OCI-LY1 (cell line): ENCODE measurements around the gene EPM2A.

ENCODE experiments used
- H2AFZ ChIP-seq: fragments of 200-600 bp; sonication (generic), shearing (Covaris generic); 2 replicates; pipeline ENCODE4 v1.6.0; 2014; ENCODE audit warnings: antibody characterized with exemption, mild to moderate bottlenecking, low read length
- H3F3A ChIP-seq: fragments of 200-600 bp; sonication (generic), shearing (Covaris generic); 2 replicates; pipeline ENCODE4 v1.6.0; 2014; ENCODE audit warnings: mild to moderate bottlenecking, antibody characterized with exemption, low read length, moderate library complexity; ENCODE audit not compliant: insufficient read depth
- H3K27ac ChIP-seq: fragments of 200-600 bp; sonication (generic); 2 replicates; pipeline ENCODE4 v1.5.1; 2014; ENCODE audit warnings: low read length, mixed run types, mild to moderate bottlenecking, low read depth; ENCODE audit not compliant: poor library complexity, severe bottlenecking
- H3K27me3 ChIP-seq: fragments of 200-600 bp; sonication (generic); 2 replicates; pipeline ENCODE4 v1.6.0; 2014; ENCODE audit warnings: antibody characterized with exemption, mild to moderate bottlenecking, low read length, moderate library complexity; ENCODE audit not compliant: insufficient read depth
- H3K36me3 ChIP-seq: fragments of 200-600 bp; sonication (generic); 2 replicates; pipeline ENCODE4 v1.6.1; 2014; ENCODE audit warnings: mild to moderate bottlenecking, antibody characterized with exemption, low read length, moderate library complexity, mixed read lengths; ENCODE audit not compliant: insufficient read depth
- H3K4me1 ChIP-seq: fragments of 200-600 bp; sonication (generic); 2 replicates; pipeline ENCODE4 v1.5.1; 2014; ENCODE audit warnings: mild to moderate bottlenecking, low read length, moderate library complexity; ENCODE audit not compliant: insufficient read depth, severe bottlenecking
- H3K4me2 ChIP-seq: fragments of 200-600 bp; sonication (generic), shearing (Covaris generic); 2 replicates; pipeline ENCODE4 v1.6.1; 2014; ENCODE audit warnings: low read length
- H3K4me3 ChIP-seq: fragments of 200-600 bp; sonication (generic); 2 replicates; pipeline ENCODE4 v1.5.1; 2014; ENCODE audit warnings: low read length, low read depth, mild to moderate bottlenecking, mixed read lengths; ENCODE audit not compliant: poor library complexity, severe bottlenecking
- H3K79me2 ChIP-seq: fragments of 200-600 bp; shearing (Covaris generic); 2 replicates; pipeline ENCODE4 v1.6.1; 2016; ENCODE audit warnings: mixed run types, low read length, mixed read lengths; ENCODE audit not compliant: insufficient read depth
- H3K9ac ChIP-seq: fragments of 200-600 bp; sonication (generic), shearing (Covaris generic); 2 replicates; pipeline ENCODE4 v1.6.1; 2014; ENCODE audit warnings: mild to moderate bottlenecking, low read length, mixed read lengths
- H3K9me2 ChIP-seq: fragments of 200-600 bp; sonication (generic), shearing (Covaris generic); 2 replicates; pipeline ENCODE4 v1.6.1; 2014; ENCODE audit warnings: low read depth, mild to moderate bottlenecking, low read length, mixed read lengths
- H3K9me3 ChIP-seq: fragments of 200-600 bp; shearing (Covaris generic); 2 replicates; pipeline ENCODE4 v1.6.1; 2014; ENCODE audit warnings: low read length, mixed read lengths
- H4K20me1 ChIP-seq: fragments of 200-600 bp; sonication (generic), shearing (Covaris generic); 2 replicates; pipeline ENCODE4 v1.6.0; 2016; ENCODE audit warnings: mild to moderate bottlenecking, low read length; ENCODE audit not compliant: insufficient read depth
- CTCF ChIP-seq: fragments of 200-600 bp; sonication (generic), shearing (Covaris generic); IDR thresholded peaks from 2 replicates; pipeline ENCODE4 v1.5.1; 2017; ENCODE audit warnings: mild to moderate bottlenecking, antibody characterized with exemption, low read length, moderate library complexity, mixed read lengths
- EZH2 ChIP-seq: fragments of 200-600 bp; sonication (generic), shearing (Covaris generic); IDR thresholded peaks from 2 replicates; pipeline ENCODE4 v1.8.0; 2017; ENCODE audit warnings: borderline replicate concordance, mixed run types, mild to moderate bottlenecking, antibody characterized with exemption, low read length, moderate library complexity, mixed read lengths

EPM2A gene

GRCh38 chr6:145694083-145694737 is 41.1 kb downstream of the EPM2A start:
- no peaks in the 10 kb centered on the region for H3K79me2 ChIP-seq
- H3K9me2 ChIP-seq = no peaks in the 10 kb centered on the region

GRCh38 chr6:145690969-145691368 is 44.4 kb downstream of the EPM2A start:
- no peaks in the 10 kb centered on the region for H3K27me3 ChIP-seq
- no peak overlapping the region for H2AFZ ChIP-seq
- no peak for TF ChIP-seq CTCF
- no peak for TF ChIP-seq EZH2
- H3K36me3 ChIP-seq = peaks cover 3% of the 10 kb centered on the region; the same call in 1 of the 2 replicates
- H3K4me1 ChIP-seq = no peaks in the 10 kb centered on the region
- no peaks in the 10 kb centered on the region for H4K20me1 ChIP-seq
- no peaks in the 10 kb centered on the region for H3F3A ChIP-seq
- H3K9me2 ChIP-seq = no peaks in the 10 kb centered on the region
- H3K4me3 ChIP-seq = no peak overlapping the region
- H3K9me3 ChIP-seq = no peaks in the 10 kb centered on the region
- H3K27ac ChIP-seq = no peak overlapping the region
- no peak overlapping the region for H3K9ac ChIP-seq
- H3K79me2 ChIP-seq = no peaks in the 10 kb centered on the region
- no peak overlapping the region for H3K4me2 ChIP-seq

More at GRCh38 chr6:145694083-145694737, 41.1 kb downstream of the EPM2A start:
- Histone ChIP-seq H3K4me2 (no peak overlapping the region), H3K27me3 (no peaks in the 10 kb centered on the region), H3K27ac (no peak overlapping the region), H3F3A (no peaks in the 10 kb centered on the region), H3K4me3 (no peak overlapping the region), H2AFZ (no peak overlapping the region), H3K9ac (no peak overlapping the region), H3K9me3 (no peaks in the 10 kb centered on the region), H3K36me3 (no peaks in the 10 kb centered on the region), H4K20me1 (no peaks in the 10 kb centered on the region), H3K4me1 (no peaks in the 10 kb centered on the region)
- TF ChIP-seq CTCF (no peak), EZH2 (no peak)

GRCh38 chr6:145689529-145689928 is 45.8 kb downstream of the EPM2A start:
- Histone ChIP-seq H3K36me3 (peaks cover 4% of the 10 kb centered on the region; the same call in 1 of the 2 replicates), H3F3A (no peaks in the 10 kb centered on the region), H3K9me2 (no peaks in the 10 kb centered on the region), H4K20me1 (no peaks in the 10 kb centered on the region), H2AFZ (no peak overlapping the region), H3K9me3 (no peaks in the 10 kb centered on the region), H3K79me2 (no peaks in the 10 kb centered on the region), H3K27me3 (no peaks in the 10 kb centered on the region), H3K9ac (no peak overlapping the region), H3K4me2 (no peak overlapping the region), H3K4me1 (no peaks in the 10 kb centered on the region), H3K4me3 (no peak overlapping the region), H3K27ac (no peak overlapping the region)
- TF ChIP-seq CTCF = no peak
- TF ChIP-seq EZH2 = no peak
